GM12801 (cell line): ENCODE data around the gene CTSS.

Experiments
- TF ChIP-seq, protein P1 (sequence below): IDR thresholded peaks from one replicate; pipeline ENCODE4 v1.5.1; 2011; ENCODE audit warnings: control low read depth; ENCODE audit not compliant: insufficient read length; ENCODE audit errors: extremely low read depth

Gene CTSS

DNA sequence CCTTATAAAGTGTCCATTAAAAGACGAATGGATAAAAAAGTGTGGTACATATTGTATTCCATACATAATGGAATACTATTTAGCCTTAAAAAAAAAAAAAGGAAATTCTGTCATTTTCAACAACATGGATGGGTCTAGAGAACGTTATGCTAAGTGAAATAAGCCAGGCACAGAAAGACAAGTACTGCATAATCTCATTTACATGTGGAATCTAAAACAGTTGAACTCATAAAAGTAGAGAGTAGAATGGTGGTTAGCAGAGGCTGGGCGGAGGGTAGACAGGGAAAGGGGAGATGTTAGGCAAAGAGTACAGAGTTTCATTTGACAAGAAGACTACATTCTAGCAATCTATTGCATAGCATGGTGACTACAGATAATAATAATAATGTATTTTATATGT is 2.6 kb downstream of the CTSS start:
- TF ChIP-seq, protein P1, sequence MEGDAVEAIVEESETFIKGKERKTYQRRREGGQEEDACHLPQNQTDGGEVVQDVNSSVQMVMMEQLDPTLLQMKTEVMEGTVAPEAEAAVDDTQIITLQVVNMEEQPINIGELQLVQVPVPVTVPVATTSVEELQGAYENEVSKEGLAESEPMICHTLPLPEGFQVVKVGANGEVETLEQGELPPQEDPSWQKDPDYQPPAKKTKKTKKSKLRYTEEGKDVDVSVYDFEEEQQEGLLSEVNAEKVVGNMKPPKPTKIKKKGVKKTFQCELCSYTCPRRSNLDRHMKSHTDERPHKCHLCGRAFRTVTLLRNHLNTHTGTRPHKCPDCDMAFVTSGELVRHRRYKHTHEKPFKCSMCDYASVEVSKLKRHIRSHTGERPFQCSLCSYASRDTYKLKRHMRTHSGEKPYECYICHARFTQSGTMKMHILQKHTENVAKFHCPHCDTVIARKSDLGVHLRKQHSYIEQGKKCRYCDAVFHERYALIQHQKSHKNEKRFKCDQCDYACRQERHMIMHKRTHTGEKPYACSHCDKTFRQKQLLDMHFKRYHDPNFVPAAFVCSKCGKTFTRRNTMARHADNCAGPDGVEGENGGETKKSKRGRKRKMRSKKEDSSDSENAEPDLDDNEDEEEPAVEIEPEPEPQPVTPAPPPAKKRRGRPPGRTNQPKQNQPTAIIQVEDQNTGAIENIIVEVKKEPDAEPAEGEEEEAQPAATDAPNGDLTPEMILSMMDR, result no peak

DNA sequence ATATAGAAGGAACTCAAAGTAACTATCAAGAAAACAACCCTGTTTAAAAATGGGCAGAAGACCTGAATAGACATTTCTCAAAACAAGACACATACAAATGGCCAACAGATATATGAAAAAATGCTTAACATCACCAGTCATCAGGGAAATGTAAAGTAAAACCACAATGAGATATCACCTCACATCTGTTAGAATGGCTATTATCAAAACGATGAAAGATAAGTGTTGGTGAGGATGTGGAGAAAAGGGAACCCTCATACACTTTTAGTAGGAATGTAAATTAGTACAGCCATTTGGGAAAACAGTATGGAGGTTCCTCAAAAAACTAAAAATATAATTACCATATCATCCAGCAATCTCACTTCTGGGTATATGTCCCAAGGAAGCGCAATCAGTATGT is 3.0 kb downstream of the CTSS start:
- TF ChIP-seq, protein P1, result no peak

DNA sequence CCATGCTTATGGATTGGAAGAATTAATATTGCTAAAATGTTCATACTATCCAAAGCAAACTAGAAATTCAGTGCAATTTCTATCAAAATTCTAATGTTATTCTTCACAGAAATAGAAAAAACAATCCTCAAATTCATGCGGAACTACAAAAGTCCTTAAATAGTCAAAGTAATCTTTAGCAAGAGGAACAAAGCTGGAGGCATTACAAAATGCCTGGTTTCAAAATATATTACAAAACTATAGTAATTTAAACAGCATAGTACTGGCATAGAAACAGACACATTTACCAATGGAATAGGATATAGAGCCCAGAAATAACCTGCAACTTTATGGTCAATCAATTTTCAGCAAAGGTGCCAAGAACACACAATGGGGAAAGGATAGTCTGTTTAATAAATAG is 3.8 kb downstream of the CTSS start:
- TF ChIP-seq, protein P1, result no peak

DNA sequence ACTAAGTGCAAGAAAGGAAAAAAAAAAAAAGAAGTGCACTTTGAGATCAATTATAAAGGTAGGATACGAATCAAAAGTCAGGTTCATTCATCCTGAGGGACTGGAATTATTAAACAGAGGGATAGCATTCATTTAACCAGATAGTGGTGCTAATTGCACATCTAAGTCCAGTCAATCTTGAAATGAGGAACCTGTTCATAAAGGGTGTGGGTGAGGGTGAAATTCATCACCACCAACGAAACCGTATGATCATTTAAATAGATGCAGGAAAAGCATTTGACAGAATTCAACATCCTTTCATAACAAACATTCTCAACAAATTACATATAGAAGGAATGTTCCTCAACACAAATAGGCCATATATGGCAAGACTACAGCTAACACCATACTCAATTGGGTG is 5.6 kb downstream of the CTSS start:
- TF ChIP-seq, protein P1, result no peak

DNA sequence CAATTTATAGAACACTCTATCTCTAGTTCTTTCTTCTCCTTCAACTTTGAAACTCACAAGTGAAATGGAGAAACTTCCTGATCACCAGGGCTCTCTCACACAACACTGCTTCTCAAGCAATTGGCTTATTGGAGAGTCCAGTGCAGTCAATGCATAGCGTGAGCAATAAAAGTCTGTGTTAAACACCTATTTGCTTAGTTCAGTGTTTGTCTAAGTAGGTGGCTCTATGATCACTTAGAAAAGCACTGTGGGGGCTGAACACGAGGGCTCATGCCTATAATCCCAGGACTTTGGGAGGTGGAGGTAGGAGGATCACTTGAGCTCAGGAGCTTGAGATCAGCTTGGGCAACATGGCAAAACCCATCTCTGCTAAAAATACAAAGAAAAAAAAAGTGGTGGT is 12.2 kb downstream of the CTSS start:
- TF ChIP-seq, protein P1, result no peak

DNA sequence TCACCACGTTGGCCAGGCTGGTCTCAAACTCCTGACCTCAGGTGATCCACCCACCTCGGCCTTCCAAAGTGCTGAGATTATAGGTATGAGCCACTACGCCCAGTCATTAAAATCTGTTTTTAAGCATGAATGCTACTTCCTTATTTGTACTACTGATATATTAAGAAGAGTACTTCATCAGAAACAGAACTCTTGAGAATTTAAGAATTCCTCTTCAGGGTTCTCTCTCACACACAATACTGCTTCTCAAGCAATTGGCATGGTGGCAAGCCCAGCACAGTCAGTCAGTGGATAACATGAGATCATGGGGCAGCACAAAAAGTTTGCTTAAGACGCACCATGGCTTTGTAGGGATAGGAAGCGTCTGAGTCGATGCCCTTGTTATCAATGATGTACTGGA is 14.1 kb downstream of the CTSS start:
- TF ChIP-seq, protein P1, result no peak

DNA sequence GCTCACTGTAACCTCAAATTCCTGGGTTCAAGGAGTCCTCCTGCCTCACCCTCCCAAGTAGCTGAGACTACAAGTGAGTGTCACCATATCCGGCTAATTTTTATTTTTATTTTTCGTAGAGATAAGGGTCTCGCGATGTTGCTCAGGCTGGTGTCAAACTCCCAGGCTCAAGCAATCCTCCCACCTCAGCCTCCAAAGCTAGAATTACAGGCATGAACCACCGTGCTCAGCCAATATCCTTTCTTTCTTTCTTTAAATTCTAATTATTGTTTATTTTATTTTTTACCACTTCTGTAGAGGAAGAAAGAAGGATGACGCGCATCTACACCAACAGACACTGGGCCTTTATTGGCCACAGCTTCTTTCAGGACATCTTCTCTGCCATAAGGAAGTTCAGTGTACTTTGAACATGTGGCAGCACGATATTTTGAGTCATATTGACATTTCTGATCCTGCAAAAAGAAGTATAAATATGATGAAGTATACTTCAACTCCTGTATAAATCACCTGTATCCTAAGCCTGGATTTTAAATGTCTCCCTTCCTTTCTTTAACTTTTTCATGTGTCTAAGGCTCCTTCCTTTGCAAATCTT is 15.8 kb downstream of the CTSS start:
- TF ChIP-seq, protein P1, result no peak
